ENCODE results near the gene SLC22A16. TPM values are rescaled to one million over a fixed set of nuclear protein-coding genes. Genes with fewer than 3 reads are reported as not detected.
A peak's percentile ranks its signal among the peaks of the same experiment; 100 is the strongest.

Gene SLC22A16
- total and polyA plus RNA-seq, 2 of the 13 experiments (the other 11 are each of a cell fraction or from before 2014, with no cell fraction given): 0.04 TPM; not detected in 1

GRCh38 chr6:110415086-110415916 lies 61.1 kb downstream of the SLC22A16 start, which contains the start of gene DDO (continued):
- TF ChIP-seq KDM5B (CRISPR knock-in tag; IDR thresholded peaks at IDR 0.05; ENCODE audit: borderline replicate concordance): peak; percentile 64; the same call in 1 of the 2 replicates
- TF ChIP-seq HDAC1 (CRISPR knock-in tag; IDR thresholded peaks at IDR 0.05): peak; percentile 61
- no peak for TF ChIP-seq ZNF17 (CRISPR knock-in tag; IDR thresholded peaks at IDR 0.05)
- TF ChIP-seq KLF13 (CRISPR knock-in tag; IDR thresholded peaks at IDR 0.05): 0 out of 2 replicates have a peak, but pooled peaks have one; percentile 57
- TF ChIP-seq ZNF850 (CRISPR knock-in tag; conservative IDR thresholded peaks at IDR 0.05): no peak
- TF ChIP-seq ONECUT2 (CRISPR knock-in tag; IDR thresholded peaks at IDR 0.05): no peak
- 0 out of 2 replicates have a peak, but pooled peaks have one; percentile 36 for TF ChIP-seq PATZ1 (CRISPR knock-in tag; IDR thresholded peaks at IDR 0.05)
- no peak for TF ChIP-seq MAZ (IDR thresholded peaks at IDR 0.05; ENCODE audit: borderline replicate concordance, low read depth, low read length)
- TF ChIP-seq MAZ (CRISPR knock-in tag; IDR thresholded peaks at IDR 0.05; ENCODE audit: low read depth): peak; percentile 59; the same call in 1 of the 2 replicates
- TF ChIP-seq U2AF1 (optimal IDR thresholded peaks at IDR 0.05; ENCODE audit: low read depth, low read length): no peak
- peak; percentile 40; the same call in 1 of the 2 replicates for TF ChIP-seq POGZ (CRISPR knock-in tag; IDR thresholded peaks at IDR 0.05)
- no peak for TF ChIP-seq IKZF1 (IDR thresholded peaks at IDR 0.05)
- TF ChIP-seq PBX2 (CRISPR knock-in tag; IDR thresholded peaks at IDR 0.05): peak; percentile 28; the same call in 1 of the 2 replicates
- TF ChIP-seq ZNF589 (CRISPR knock-in tag; conservative IDR thresholded peaks at IDR 0.05): no peak
- TF ChIP-seq NR2C2 (CRISPR knock-in tag; IDR thresholded peaks at IDR 0.05; ENCODE audit: borderline replicate concordance): peak; percentile 74
- no peak for TF ChIP-seq MLLT10 (CRISPR knock-in tag; IDR thresholded peaks at IDR 0.05)
- TF ChIP-seq ZFX (CRISPR knock-in tag; IDR thresholded peaks at IDR 0.05; ENCODE audit: low read depth): peak; percentile 63
- 0 out of 2 replicates have a peak, but pooled peaks have one; percentile 30 for TF ChIP-seq POLR2AphosphoS5 (IDR thresholded peaks at IDR 0.05; ENCODE audit: low read depth, low read length)
- TF ChIP-seq SATB2 (CRISPR knock-in tag; IDR thresholded peaks at IDR 0.05): no peak
- TF ChIP-seq PREB (CRISPR knock-in tag; IDR thresholded peaks at IDR 0.05): no peak
- TF ChIP-seq ISX (CRISPR knock-in tag; conservative IDR thresholded peaks at IDR 0.05): no peak
- no peak for TF ChIP-seq MLXIP (CRISPR knock-in tag; IDR thresholded peaks at IDR 0.05; ENCODE audit: borderline replicate concordance)
- peak; percentile 56; the same call in 1 of the 2 replicates for TF ChIP-seq DRAP1 (CRISPR knock-in tag; IDR thresholded peaks at IDR 0.05)

Data from HepG2 (cell line).